TTC549 (cell line): ENCODE results near the gene DIPK2B.

Source experiments
- FAIRE-seq: peaks from 2 replicates; lab custom pipeline; 2012; peaks lifted over from hg19 to GRCh38; lab: Jason Lieb, UNC

Gene DIPK2B

DNA sequence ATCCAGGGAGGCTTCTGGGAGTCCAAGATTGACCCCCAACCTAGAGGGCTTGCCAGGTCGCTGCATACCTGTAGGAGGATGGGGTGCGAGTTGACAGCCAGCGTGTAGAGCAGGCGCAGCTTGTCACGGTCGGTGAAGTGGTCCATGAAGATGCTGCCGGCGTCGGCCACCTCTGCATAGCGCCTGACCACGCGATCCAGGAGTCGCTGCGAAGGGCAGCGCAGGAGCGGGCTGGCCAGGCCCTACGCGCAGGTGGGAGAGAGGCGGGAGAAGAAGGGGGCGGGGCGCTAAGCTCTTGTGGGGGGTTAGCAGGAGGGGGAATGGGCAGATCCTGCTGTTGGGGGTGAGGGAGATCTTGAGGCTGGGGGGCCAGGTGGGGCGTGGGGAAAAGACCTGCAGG lies 43.0 kb downstream of the DIPK2B start:
- FAIRE-seq = no peak

- FAIRE-seq = no peak
These were observed 46.2 kb downstream of the DIPK2B start for GRCh38 chrX:45154462-45154861.

- FAIRE-seq = no peak
These were observed 46.7 kb downstream of the DIPK2B start for GRCh38 chrX:45154033-45154360.
